Endodermal cell (in vitro differentiated cells): Measurements from ENCODE around the gene PLBD2. TPM values are rescaled to one million over a fixed set of nuclear protein-coding genes. Genes with fewer than 3 reads are reported as not detected.

Source experiments
- DNase-seq: peaks from one replicate; pipeline ENCODE4 v3.0.0-alpha.2; 2017
- H3K27ac ChIP-seq: 2 replicates; pipeline ENCODE4 v1.5.1; 2013; ENCODE audit warnings: mild to moderate bottlenecking, low read depth, low read length, moderate library complexity
- H3K27me3 ChIP-seq: 2 replicates; pipeline ENCODE4 v1.6.1; 2013; ENCODE audit warnings: mild to moderate bottlenecking, low read length, moderate library complexity; ENCODE audit not compliant: insufficient read depth, control insufficient read depth, poor library complexity, severe bottlenecking
- H3K36me3 ChIP-seq: 2 replicates; pipeline ENCODE4 v1.7.0; 2013; ENCODE audit warnings: mild to moderate bottlenecking, low read length, moderate library complexity; ENCODE audit not compliant: control insufficient read depth, insufficient read depth
- H3K4me1 ChIP-seq: one replicate; pipeline ENCODE4 v1.7.0; 2013; ENCODE audit warnings: low read length; ENCODE audit not compliant: control insufficient read depth, insufficient read depth
- H3K4me3 ChIP-seq: 2 replicates; pipeline ENCODE4 v1.5.1; 2013; ENCODE audit warnings: mild to moderate bottlenecking, low read length, moderate library complexity
- H3K9ac ChIP-seq: 2 replicates; pipeline ENCODE4 v1.6.1; 2013; ENCODE audit warnings: mild to moderate bottlenecking, low read length, moderate library complexity; ENCODE audit not compliant: poor library complexity, severe bottlenecking; ENCODE audit errors: extremely low read depth
- H3K9me3 ChIP-seq: 2 replicates; pipeline ENCODE4 v1.6.1; 2013; ENCODE audit warnings: mild to moderate bottlenecking, low read length, moderate library complexity; ENCODE audit not compliant: control insufficient read depth
- H3K27ac Mint-ChIP-seq: 2 replicates; pipeline ENCODE4 v1.8.0; 2020; ENCODE audit warnings: mixed read lengths
- H3K27me3 Mint-ChIP-seq: 2 replicates; pipeline ENCODE4 v1.8.0; 2021; ENCODE audit warnings: mild to moderate bottlenecking, mixed read lengths; ENCODE audit not compliant: insufficient read depth
- H3K36me3 Mint-ChIP-seq: 2 replicates; pipeline ENCODE4 v1.8.0; 2020; ENCODE audit warnings: low read depth, mixed read lengths
- H3K4me1 Mint-ChIP-seq: 2 replicates; pipeline ENCODE4 v1.8.0; 2020; ENCODE audit warnings: mixed read lengths
- H3K4me3 Mint-ChIP-seq: 2 replicates; pipeline ENCODE4 v1.8.0; 2020; ENCODE audit warnings: mild to moderate bottlenecking, moderate library complexity, mixed read lengths
- H3K9me3 Mint-ChIP-seq: 2 replicates; pipeline ENCODE4 v1.8.0; 2020; ENCODE audit warnings: mild to moderate bottlenecking, mixed read lengths
- CTCF ChIP-seq: fragments of 200-600 bp; sonication (generic); conservative IDR thresholded peaks from 2 replicates; pipeline ENCODE4 v1.5.0; 2021; ENCODE audit warnings: antibody characterized with exemption, mild to moderate bottlenecking
- WGBS, 2 experiments: methylation state at CpG; one replicate each; pipeline versions ENCODE4 v1.1.5 to v1.1.7; 2013; ENCODE audit warnings: missing lambda C conversion rate in 2 of 2, mixed read lengths in 1 of 2; ENCODE audit not compliant: insufficient coverage in 1 of 2, insufficient read length in 1 of 2; 5-methylcytosine and 5-hydroxymethylcytosine counted together
- total RNA-seq, 2 donors: library from RNA; stranded (reverse); fragmentation: NEBNext Ultra II Directional in 1 of 2; extraction: Animal tissue kit (Norgen Biotek cat#: 25700) in 1 of 2; gene quantifications; 2 replicates in 1 of 2; 3 replicates in 1 of 2; pipeline ENCODE4 v1.2.1, GENCODE V29; 2021

PLBD2 gene
- total RNA-seq, 2 donors from 2014 or later: 19.6 to 27.6 TPM

GRCh38 chr12:113385282-113385882, 27.0 kb downstream of the PLBD2 start:
- no peak overlapping the region for H3K27ac ChIP-seq
- peaks cover 32% of the 10 kb centered on the region for H3K36me3 Mint-ChIP-seq
- no peak overlapping the region for H3K4me3 ChIP-seq
- H3K27me3 Mint-ChIP-seq: no peaks in the 10 kb centered on the region
- H3K27me3 ChIP-seq: no peaks in the 10 kb centered on the region
- no peak for DNase-seq
- no peaks in the 10 kb centered on the region for H3K9me3 ChIP-seq
- H3K9ac ChIP-seq: no peak overlapping the region
- 95 to 96% methylated on average over 4 to 6 of the region's 6 CpGs for WGBS, 2 experiments
- no peak overlapping the region for H3K4me3 Mint-ChIP-seq
- H3K9me3 Mint-ChIP-seq: no peaks in the 10 kb centered on the region
- TF ChIP-seq CTCF: no peak
- H3K27ac Mint-ChIP-seq: no peak overlapping the region
- H3K36me3 ChIP-seq: peaks cover 10% of the 10 kb centered on the region
- no peaks in the 10 kb centered on the region for H3K4me1 ChIP-seq
- no peaks in the 10 kb centered on the region for H3K4me1 Mint-ChIP-seq

GRCh38 chr12:113386866-113387566, 28.6 kb downstream of the PLBD2 start:
- Histone ChIP-seq H3K27ac (no peak overlapping the region), H3K36me3 (peaks cover 10% of the 10 kb centered on the region), H3K9me3 (no peaks in the 10 kb centered on the region), H3K4me1 (no peaks in the 10 kb centered on the region), H3K9ac (no peak overlapping the region), H3K4me3 (no peak overlapping the region), H3K27me3 (no peaks in the 10 kb centered on the region)
- TF ChIP-seq CTCF: no peak
- 94 to 98% methylated on average over 2 to 12 of the region's 12 CpGs for WGBS, 2 experiments
- no peaks in the 10 kb centered on the region for H3K9me3 Mint-ChIP-seq
- no peak overlapping the region for H3K27ac Mint-ChIP-seq
- no peak overlapping the region for H3K4me3 Mint-ChIP-seq
- H3K27me3 Mint-ChIP-seq: no peaks in the 10 kb centered on the region
- peaks cover 34% of the 10 kb centered on the region for H3K36me3 Mint-ChIP-seq
- DNase-seq: no peak
- H3K4me1 Mint-ChIP-seq: no peaks in the 10 kb centered on the region

GRCh38 chr12:113387631-113388030, 29.2 kb downstream of the PLBD2 start:
- no peaks in the 10 kb centered on the region for H3K27me3 Mint-ChIP-seq
- H3K4me3 ChIP-seq: no peak overlapping the region
- no peak overlapping the region for H3K9ac ChIP-seq
- no peaks in the 10 kb centered on the region for H3K9me3 Mint-ChIP-seq
- H3K36me3 Mint-ChIP-seq: peaks cover 34% of the 10 kb centered on the region
- no peak for TF ChIP-seq CTCF
- H3K4me1 Mint-ChIP-seq: no peaks in the 10 kb centered on the region
- no peaks in the 10 kb centered on the region for H3K27me3 ChIP-seq
- no peak overlapping the region for H3K27ac ChIP-seq
- H3K4me1 ChIP-seq: no peaks in the 10 kb centered on the region
- no peak overlapping the region for H3K4me3 Mint-ChIP-seq
- H3K27ac Mint-ChIP-seq: no peak overlapping the region
- peaks cover 10% of the 10 kb centered on the region for H3K36me3 ChIP-seq
- no peak for DNase-seq
- 95 to 100% methylated on average over 4 to 11 of the region's 11 CpGs for WGBS, 2 experiments
- no peaks in the 10 kb centered on the region for H3K9me3 ChIP-seq
